Breast epithelium (tissue), 4 donors: Measurements from ENCODE around the gene CACNA1A. TPM values are rescaled to one million over a fixed set of nuclear protein-coding genes. Genes with fewer than 3 reads are reported as not detected.

Experiments used
- DNase-seq, 2 donors: peaks; one replicate each; pipeline ENCODE4 v3.0.0-alpha.2; 2019; ENCODE audit warnings: low spot score in 2 of 2
- H3K27ac ChIP-seq, 2 donors: fragments of 200-600 bp; sonication (generic) in 1 of 2; one replicate each; pipeline ENCODE4 v1.5.1; 2016 to 2019; ENCODE audit warnings: mild to moderate bottlenecking in 1 of 2
- H3K27me3 ChIP-seq, 2 donors: fragments of 200-600 bp; sonication (generic) in 1 of 2; one replicate each; pipeline versions ENCODE4 v1.5.1 to v1.6.0; 2017 to 2019; ENCODE audit warnings: control low read depth in 1 of 2, mild to moderate bottlenecking in 1 of 2
- H3K36me3 ChIP-seq: fragments of 200-600 bp; one replicate; pipeline ENCODE4 v1.5.1; 2019
- H3K4me1 ChIP-seq, 2 donors: fragments of 200-600 bp; sonication (generic); one replicate each; pipeline ENCODE4 v1.5.1; 2016 to 2019; ENCODE audit warnings: control low read depth in 1 of 2
- H3K4me3 ChIP-seq, 3 donors: fragments of 200-600 bp; sonication (generic); 1 replicate in 2 of 3; 2 replicates in 1 of 3; pipeline ENCODE4 v1.5.1; 2016 to 2019; ENCODE audit warnings: mild to moderate bottlenecking in 3 of 3, moderate library complexity in 2 of 3
- H3K9me3 ChIP-seq, 2 donors: fragments of 200-600 bp; sonication (generic) in 1 of 2; one replicate each; pipeline ENCODE4 v1.5.1; 2016 to 2019; ENCODE audit warnings: control low read depth in 1 of 2
- POLR2A ChIP-seq: fragments of 450-650 bp; IDR thresholded peaks from one replicate; pipeline ENCODE4 v1.6.1; 2016; ENCODE audit warnings: antibody characterized with exemption, mild to moderate bottlenecking, moderate library complexity
- POLR2AphosphoS5 ChIP-seq, 3 donors: sonication (generic); formaldehyde crosslinking; IDR thresholded peaks; one replicate each; pipeline ENCODE4 v1.6.1; 2017; ENCODE audit warnings: antibody characterized with exemption in 3 of 3
- intact Hi-C: fragments of 100-400 bp; cut with DNase I; formaldehyde crosslinking; loops from one replicate; pipeline ENCODE4 v1.15.1; 2023; ENCODE audit warnings: low total_unique reads
- total RNA-seq, 3 donors: library from RNA; depleted of rRNA; stranded (reverse); fragments of >200 nt; gene quantifications; one replicate each; pipeline ENCODE4 v1.1.0, GENCODE V29; 2016
- TF ChIP-seq, protein P1 (sequence below), 3 donors: fragments of 450-650 bp; IDR thresholded peaks; one replicate each; pipeline ENCODE4 v1.5.1; 2016 to 2017; ENCODE audit warnings: antibody characterized with exemption in 3 of 3, mild to moderate bottlenecking in 3 of 3, moderate library complexity in 3 of 3

CACNA1A gene
- total RNA-seq, 3 donors from 2014 or later = 0.16 to 1.0 (median 0.33) TPM

GRCh38 chr19:13505761-13506470 lies 363 bp downstream of the CACNA1A start:
- no peaks in the 10 kb centered on the region for H3K4me1 ChIP-seq
- intact Hi-C loops = no loop called here
- peak overlapping the region; percentile 29 to 61 (median 43) for H3K4me3 ChIP-seq
- no peaks in the 10 kb centered on the region for H3K9me3 ChIP-seq
- no peak overlapping the region for H3K27ac ChIP-seq
- no peak for DNase-seq
- TF ChIP-seq POLR2AphosphoS5 (IDR thresholded peaks at IDR 0.05) (no peak), POLR2A (no peak)
- TF ChIP-seq, protein P1, sequence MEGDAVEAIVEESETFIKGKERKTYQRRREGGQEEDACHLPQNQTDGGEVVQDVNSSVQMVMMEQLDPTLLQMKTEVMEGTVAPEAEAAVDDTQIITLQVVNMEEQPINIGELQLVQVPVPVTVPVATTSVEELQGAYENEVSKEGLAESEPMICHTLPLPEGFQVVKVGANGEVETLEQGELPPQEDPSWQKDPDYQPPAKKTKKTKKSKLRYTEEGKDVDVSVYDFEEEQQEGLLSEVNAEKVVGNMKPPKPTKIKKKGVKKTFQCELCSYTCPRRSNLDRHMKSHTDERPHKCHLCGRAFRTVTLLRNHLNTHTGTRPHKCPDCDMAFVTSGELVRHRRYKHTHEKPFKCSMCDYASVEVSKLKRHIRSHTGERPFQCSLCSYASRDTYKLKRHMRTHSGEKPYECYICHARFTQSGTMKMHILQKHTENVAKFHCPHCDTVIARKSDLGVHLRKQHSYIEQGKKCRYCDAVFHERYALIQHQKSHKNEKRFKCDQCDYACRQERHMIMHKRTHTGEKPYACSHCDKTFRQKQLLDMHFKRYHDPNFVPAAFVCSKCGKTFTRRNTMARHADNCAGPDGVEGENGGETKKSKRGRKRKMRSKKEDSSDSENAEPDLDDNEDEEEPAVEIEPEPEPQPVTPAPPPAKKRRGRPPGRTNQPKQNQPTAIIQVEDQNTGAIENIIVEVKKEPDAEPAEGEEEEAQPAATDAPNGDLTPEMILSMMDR (IDR thresholded peaks at IDR 0.05) = no peak
- peaks cover 0 to 76% of the 10 kb centered on the region in 2 donors for H3K27me3 ChIP-seq
- no peaks in the 10 kb centered on the region for H3K36me3 ChIP-seq

GRCh38 chr19:13505164-13505695 lies 1.0 kb downstream of the CACNA1A start:
- Histone ChIP-seq H3K4me3 (no peak overlapping the region), H3K36me3 (no peaks in the 10 kb centered on the region), H3K27me3 (peaks cover 0 to 75% of the 10 kb centered on the region in 2 donors)

DNA sequence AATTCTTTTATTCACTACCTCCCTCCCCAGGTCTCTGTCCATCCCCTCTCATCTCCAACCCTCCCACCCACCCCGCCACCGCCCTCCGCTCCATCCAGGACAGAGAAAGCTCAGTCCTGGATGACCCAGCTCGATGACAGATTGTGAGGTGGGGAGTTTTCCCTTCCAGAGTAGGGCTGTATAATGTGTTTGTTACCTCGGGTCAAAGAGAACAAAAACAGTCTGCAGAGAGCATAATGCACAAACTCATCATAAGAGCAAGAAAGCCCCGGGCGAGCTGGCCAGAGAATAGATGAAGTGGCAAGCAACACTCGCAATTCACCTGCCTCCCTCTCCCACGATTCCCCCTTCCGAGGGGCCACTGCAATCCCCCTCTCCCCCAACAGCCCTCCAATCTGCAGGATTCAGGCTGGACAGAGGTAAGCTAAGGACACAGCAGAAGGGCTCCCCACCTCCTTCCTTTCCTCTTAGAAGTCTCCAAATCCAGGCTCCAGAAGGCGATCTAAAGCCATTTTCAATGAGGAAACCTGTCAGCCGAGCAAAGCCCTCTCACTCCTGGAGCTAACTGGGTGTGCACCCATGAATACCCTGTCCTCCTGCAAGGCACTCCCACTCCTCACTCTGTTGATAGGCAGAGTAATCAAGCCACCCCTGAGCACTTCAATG lies 2.6 kb downstream of the CACNA1A start:
- TF ChIP-seq POLR2A (no peak), POLR2AphosphoS5 (IDR thresholded peaks at IDR 0.05) (no peak)
- TF ChIP-seq, protein P1 (IDR thresholded peaks at IDR 0.05) = no peak
- H3K36me3 ChIP-seq = no peaks in the 10 kb centered on the region
- no peaks in the 10 kb centered on the region for H3K9me3 ChIP-seq
- no peaks in the 10 kb centered on the region for H3K4me1 ChIP-seq
- no peak overlapping the region for H3K4me3 ChIP-seq
- DNase-seq = no peak
- intact Hi-C loops = no loop called here
- H3K27me3 ChIP-seq = peaks cover 0 to 72% of the 10 kb centered on the region in 2 donors
- H3K27ac ChIP-seq = no peak overlapping the region

More at GRCh38 chr19:13505164-13505695, 1.0 kb downstream of the CACNA1A start:
- Histone ChIP-seq H3K9me3 (no peaks in the 10 kb centered on the region), H3K4me1 (no peaks in the 10 kb centered on the region), H3K27ac (no peak overlapping the region)
- TF ChIP-seq, protein P1 (IDR thresholded peaks at IDR 0.05) = no peak
- no peak for TF ChIP-seq POLR2AphosphoS5 (IDR thresholded peaks at IDR 0.05)
- no peak for TF ChIP-seq POLR2A
- no peak for DNase-seq
- intact Hi-C loops = no loop called here

- DNase-seq = no peak
- H3K9me3 ChIP-seq = no peaks in the 10 kb centered on the region
- TF ChIP-seq POLR2AphosphoS5 (IDR thresholded peaks at IDR 0.05) (no peak), POLR2A (no peak)
- TF ChIP-seq, protein P1 (IDR thresholded peaks at IDR 0.05) = no peak
- H3K4me3 ChIP-seq = no peak overlapping the region
- H3K4me1 ChIP-seq = no peaks in the 10 kb centered on the region
- H3K36me3 ChIP-seq = no peaks in the 10 kb centered on the region
- H3K27ac ChIP-seq = no peak overlapping the region
- H3K27me3 ChIP-seq = peaks cover 0 to 57% of the 10 kb centered on the region in 2 donors
- intact Hi-C loops = no loop called here
Measured at GRCh38 chr19:13502231-13502630, 4.0 kb downstream of the CACNA1A start.

DNA sequence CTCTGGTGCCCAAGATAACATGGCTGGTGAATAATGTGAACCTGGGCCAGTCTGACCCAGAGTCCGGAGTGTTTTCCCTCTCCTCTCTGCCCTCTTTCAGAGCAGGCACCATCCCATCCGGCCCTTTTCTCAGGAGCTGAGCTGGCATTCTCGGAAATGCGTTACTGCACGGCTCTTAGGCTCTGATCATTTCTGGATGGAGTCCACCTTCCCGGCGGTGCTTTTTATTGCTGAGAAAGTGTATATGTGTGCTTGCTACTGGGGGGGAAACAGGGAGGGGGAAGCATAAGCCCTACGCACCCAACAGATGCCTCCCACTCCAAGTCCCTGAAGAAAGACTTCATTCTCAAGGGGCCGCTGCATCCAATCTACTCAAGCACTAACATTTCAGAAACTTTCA lies 6.6 kb downstream of the CACNA1A start:
- no peak for TF ChIP-seq POLR2AphosphoS5 (IDR thresholded peaks at IDR 0.05)
- TF ChIP-seq POLR2A = no peak
- TF ChIP-seq, protein P1 (IDR thresholded peaks at IDR 0.05) = no peak

More for the DNA sequence above, 6.6 kb downstream of the CACNA1A start:
- H3K9me3 ChIP-seq = no peaks in the 10 kb centered on the region
- H3K27me3 ChIP-seq = peaks cover 0 to 33% of the 10 kb centered on the region in 2 donors
- H3K36me3 ChIP-seq = no peaks in the 10 kb centered on the region
- no peak overlapping the region for H3K4me3 ChIP-seq
- H3K4me1 ChIP-seq = no peaks in the 10 kb centered on the region
- no peak for DNase-seq
- no peak overlapping the region for H3K27ac ChIP-seq
- intact Hi-C loops = no loop called here
